ENCODE measurements around the gene DYNLL1.
"Not testable (repeated sequence)": the region's sequence is repeated elsewhere in the genome, so short reads cannot be mapped to it uniquely, and the experiment has no call there.

The DYNLL1 gene

GRCh38 chr12:120475643-120476042, 20.3 kb upstream of the DYNLL1 start:
- no peak for DNase-seq

GRCh38 chr12:120479458-120479857, 16.5 kb upstream of the DYNLL1 start:
- no peak for DNase-seq

- DNase-seq = no peak
These were observed 15.7 kb upstream of the DYNLL1 start for GRCh38 chr12:120480211-120480610.

GRCh38 chr12:120481022-120481767, 14.7 kb upstream of the DYNLL1 start:
- no peak for DNase-seq

GRCh38 chr12:120483621-120484020, 12.3 kb upstream of the DYNLL1 start:
- DNase-seq = no peak

GRCh38 chr12:120485961-120486881, 9.7 kb upstream of the DYNLL1 start:
- DNase-seq = no peak

GRCh38 chr12:120487552-120487951, 8.4 kb upstream of the DYNLL1 start:
- not testable (repeated sequence) for DNase-seq

- no peak for DNase-seq
These were observed 7.8 kb upstream of the DYNLL1 start for GRCh38 chr12:120488057-120488640.

- DNase-seq = no peak
These were observed 6.9 kb upstream of the DYNLL1 start for GRCh38 chr12:120489018-120489417.

GRCh38 chr12:120490325-120490724, 5.6 kb upstream of the DYNLL1 start:
- DNase-seq = no peak

GRCh38 chr12:120490833-120491512, 4.9 kb upstream of the DYNLL1 start:
- no peak for DNase-seq

- no peak for DNase-seq
These were observed 655 bp upstream of the DYNLL1 start for GRCh38 chr12:120495186-120495730.

- peak; percentile 39 for DNase-seq
These were observed 764 bp downstream of the DYNLL1 start for GRCh38 chr12:120496413-120497340.

GRCh38 chr12:120497524-120498150, 1.7 kb downstream of the DYNLL1 start:
- no peak for DNase-seq

- no peak for DNase-seq
These were observed 3.1 kb downstream of the DYNLL1 start for GRCh38 chr12:120498870-120499515.

- no peak for DNase-seq
These were observed 4.7 kb downstream of the DYNLL1 start for GRCh38 chr12:120500581-120500980.

- no peak for DNase-seq
These were observed 8.7 kb downstream of the DYNLL1 start for GRCh38 chr12:120504587-120504986.

- DNase-seq = no peak
These were observed 12.6 kb downstream of the DYNLL1 start for GRCh38 chr12:120508537-120508936.

- no peak for DNase-seq
These were observed 18.1 kb downstream of the DYNLL1 start for GRCh38 chr12:120514002-120514401.

- no peak for DNase-seq
These were observed 19.6 kb downstream of the DYNLL1 start for GRCh38 chr12:120515496-120515895.

Data from activated CD4-positive, alpha-beta T cell treated with anti-CD3 and anti-CD28 coated beads, Interleukin-2, amount 50 U/mL, for 16 hours (primary cell).